ENCODE data around the gene FOCAD. TPM values are rescaled to one million over a fixed set of nuclear protein-coding genes. Genes with fewer than 3 reads are reported as not detected.

Gene FOCAD
- total RNA-seq, 6 experiments from 2014 or later, result 31.8 to 46.7 (median 39.2) TPM

- H3K36me3 Mint-ChIP-seq (ENCODE audit: low read depth), result peaks cover 13% of the 10 kb centered on the region; the same call in 1 of the 2 replicates
- H3K4me1 Mint-ChIP-seq (ENCODE audit: low read depth), result peaks cover 27% of the 10 kb centered on the region
- H3K4me3 Mint-ChIP-seq, result peak overlapping the region; percentile 75
- H3K27me3 Mint-ChIP-seq (ENCODE audit: insufficient read depth), result no peaks in the 10 kb centered on the region
- DNase-seq, result peak; percentile 23
- peak overlapping the region; percentile 75 for H3K27ac Mint-ChIP-seq
- no peaks in the 10 kb centered on the region for H3K9me3 Mint-ChIP-seq
- TF ChIP-seq CTCF (IDR thresholded peaks at IDR 0.05), result no peak
Observed at GRCh38 chr9:20873240-20873865, 189.3 kb downstream of the FOCAD start.

- no peak overlapping the region for H3K27ac Mint-ChIP-seq
- TF ChIP-seq CTCF (IDR thresholded peaks at IDR 0.05), result no peak
- no peaks in the 10 kb centered on the region for H3K27me3 Mint-ChIP-seq (ENCODE audit: insufficient read depth)
- no peaks in the 10 kb centered on the region for H3K4me1 Mint-ChIP-seq (ENCODE audit: low read depth)
- no peak for DNase-seq
- no peaks in the 10 kb centered on the region for H3K9me3 Mint-ChIP-seq
- no peak overlapping the region for H3K4me3 Mint-ChIP-seq
- H3K36me3 Mint-ChIP-seq (ENCODE audit: low read depth), result peaks cover 7% of the 10 kb centered on the region; the same call in 1 of the 2 replicates
Observed at GRCh38 chr9:20880271-20880670, 196.2 kb downstream of the FOCAD start.

- TF ChIP-seq CTCF (IDR thresholded peaks at IDR 0.05), result peak; percentile 52
- no peaks in the 10 kb centered on the region for H3K4me1 Mint-ChIP-seq (ENCODE audit: low read depth)
Observed at GRCh38 chr9:20880675-20881074, 196.6 kb downstream of the FOCAD start.

GRCh38 chr9:20884985-20885593 is 201.0 kb downstream of the FOCAD start:
- Mint-ChIP-seq H3K4me3 (no peak overlapping the region), H3K9me3 (no peaks in the 10 kb centered on the region), H3K27ac (no peak overlapping the region), H3K27me3 (ENCODE audit: insufficient read depth) (peaks cover 1% of the 10 kb centered on the region; the same call in 1 of the 2 replicates), H3K4me1 (ENCODE audit: low read depth) (no peaks in the 10 kb centered on the region), H3K36me3 (ENCODE audit: low read depth) (peaks cover 8% of the 10 kb centered on the region)
- peak; percentile 91 for TF ChIP-seq CTCF (IDR thresholded peaks at IDR 0.05)
- DNase-seq, result peak; percentile 41

More at GRCh38 chr9:20880675-20881074, 196.6 kb downstream of the FOCAD start:
- Mint-ChIP-seq H3K27me3 (ENCODE audit: insufficient read depth) (no peaks in the 10 kb centered on the region), H3K4me3 (no peak overlapping the region), H3K36me3 (ENCODE audit: low read depth) (peaks cover 7% of the 10 kb centered on the region; the same call in 1 of the 2 replicates), H3K9me3 (no peaks in the 10 kb centered on the region), H3K27ac (no peak overlapping the region)
- DNase-seq, result no peak

GRCh38 chr9:20898885-20899554 is 215.0 kb downstream of the FOCAD start:
- Mint-ChIP-seq H3K36me3 (ENCODE audit: low read depth) (no peaks in the 10 kb centered on the region), H3K4me1 (ENCODE audit: low read depth) (peaks cover 20% of the 10 kb centered on the region), H3K27me3 (ENCODE audit: insufficient read depth) (no peaks in the 10 kb centered on the region), H3K4me3 (no peak overlapping the region), H3K9me3 (no peaks in the 10 kb centered on the region), H3K27ac (peak overlapping the region; percentile 12; the same call in 1 of the 2 replicates)
- peak; percentile 39 for DNase-seq
- no peak for TF ChIP-seq CTCF (IDR thresholded peaks at IDR 0.05)

All from HFFc6 (cell line).